HuH-7.5 (cell line): ENCODE data around the gene ACSL5.
A peak's percentile ranks its signal among the peaks of the same experiment; 100 is the strongest.
"Not testable (repeated sequence)": the region's sequence is repeated elsewhere in the genome, so short reads cannot be mapped to it uniquely, and the experiment has no call there.

Source experiments
- DNase-seq: peaks from one replicate; pipeline ENCODE4 v3.0.0; 2011; ENCODE audit warnings: low spot score

Gene ACSL5

GRCh38 chr10:112421731-112422130, 47.8 kb downstream of the ACSL5 start:
- DNase-seq: no peak

GRCh38 chr10:112424651-112425050, 50.7 kb downstream of the ACSL5 start:
- DNase-seq: no peak

GRCh38 chr10:112426111-112426510, 52.2 kb downstream of the ACSL5 start:
- no peak for DNase-seq

GRCh38 chr10:112429147-112429546, 55.2 kb downstream of the ACSL5 start:
- no peak for DNase-seq

GRCh38 chr10:112429654-112430230, 55.8 kb downstream of the ACSL5 start:
- DNase-seq: no peak

GRCh38 chr10:112433136-112433535, 59.2 kb downstream of the ACSL5 start:
- DNase-seq: no peak

GRCh38 chr10:112434988-112435619, 61.2 kb downstream of the ACSL5 start:
- no peak for DNase-seq

GRCh38 chr10:112438356-112438755, 64.4 kb downstream of the ACSL5 start:
- no peak for DNase-seq

GRCh38 chr10:112441520-112441919, 67.6 kb downstream of the ACSL5 start:
- DNase-seq: no peak

- no peak for DNase-seq
These were observed 68.1 kb downstream of the ACSL5 start for GRCh38 chr10:112442063-112442462.

GRCh38 chr10:112446055-112446854, 72.3 kb downstream of the ACSL5 start:
- no peak for DNase-seq

- DNase-seq: peak; percentile 53
These were observed 73.1 kb downstream of the ACSL5 start, which contains the start of the genes VTI1A and ZDHHC6 for GRCh38 chr10:112446855-112447619. VTI1A (plus strand) TSS chr10:112447215; CDS start chr10:112447374, 159 bp downstream. ZDHHC6 (minus strand) TSS chr10:112446914; CDS start chr10:112445436, 1,478 bp downstream.

- no peak for DNase-seq
These were observed 73.7 kb downstream of the ACSL5 start for GRCh38 chr10:112447620-112447928.

- no peak for DNase-seq
These were observed 75.0 kb downstream of the ACSL5 start for GRCh38 chr10:112448888-112449287.

- DNase-seq: no peak
These were observed 81.2 kb downstream of the ACSL5 start for GRCh38 chr10:112454910-112455779.

GRCh38 chr10:112456533-112456932, 82.6 kb downstream of the ACSL5 start:
- no peak for DNase-seq

GRCh38 chr10:112460366-112460765, 86.5 kb downstream of the ACSL5 start:
- DNase-seq: no peak

- DNase-seq: no peak
These were observed 87.3 kb downstream of the ACSL5 start for GRCh38 chr10:112461029-112461887.

- DNase-seq: not testable (repeated sequence)
These were observed 90.2 kb downstream of the ACSL5 start for GRCh38 chr10:112464074-112464473.

- no peak for DNase-seq
These were observed 91.5 kb downstream of the ACSL5 start for GRCh38 chr10:112465299-112465883.
